NCI-H774 (cell line): ENCODE data around the gene FEM1C.

Experiments used
- DNase-seq: peaks from one replicate; lab custom pipeline; 2025; lab: John Stamatoyannopoulos, UW

FEM1C gene

DNA sequence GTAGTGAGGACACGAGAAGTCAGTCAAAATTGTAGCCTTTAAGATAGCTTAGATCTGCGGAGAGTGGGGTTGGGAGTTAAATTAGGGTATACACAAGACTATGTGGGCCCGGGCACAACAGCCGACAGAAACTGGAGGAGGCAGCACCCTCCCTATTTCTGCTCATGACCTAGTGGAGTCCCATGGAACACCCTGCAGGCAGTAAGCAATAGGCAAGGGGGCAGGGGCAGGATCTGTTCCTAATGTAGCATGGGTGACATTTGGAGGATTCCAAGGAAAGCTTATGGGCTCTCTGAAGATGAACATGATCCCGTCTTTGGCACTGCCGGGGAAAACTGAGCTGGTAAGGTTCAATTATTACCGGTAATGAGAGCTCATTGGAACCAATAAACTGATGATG, 67.0 kb downstream of the FEM1C start:
- no peak for DNase-seq

GRCh38 chr5:115475788-115476187, 68.8 kb downstream of the FEM1C start:
- DNase-seq, result no peak

DNA sequence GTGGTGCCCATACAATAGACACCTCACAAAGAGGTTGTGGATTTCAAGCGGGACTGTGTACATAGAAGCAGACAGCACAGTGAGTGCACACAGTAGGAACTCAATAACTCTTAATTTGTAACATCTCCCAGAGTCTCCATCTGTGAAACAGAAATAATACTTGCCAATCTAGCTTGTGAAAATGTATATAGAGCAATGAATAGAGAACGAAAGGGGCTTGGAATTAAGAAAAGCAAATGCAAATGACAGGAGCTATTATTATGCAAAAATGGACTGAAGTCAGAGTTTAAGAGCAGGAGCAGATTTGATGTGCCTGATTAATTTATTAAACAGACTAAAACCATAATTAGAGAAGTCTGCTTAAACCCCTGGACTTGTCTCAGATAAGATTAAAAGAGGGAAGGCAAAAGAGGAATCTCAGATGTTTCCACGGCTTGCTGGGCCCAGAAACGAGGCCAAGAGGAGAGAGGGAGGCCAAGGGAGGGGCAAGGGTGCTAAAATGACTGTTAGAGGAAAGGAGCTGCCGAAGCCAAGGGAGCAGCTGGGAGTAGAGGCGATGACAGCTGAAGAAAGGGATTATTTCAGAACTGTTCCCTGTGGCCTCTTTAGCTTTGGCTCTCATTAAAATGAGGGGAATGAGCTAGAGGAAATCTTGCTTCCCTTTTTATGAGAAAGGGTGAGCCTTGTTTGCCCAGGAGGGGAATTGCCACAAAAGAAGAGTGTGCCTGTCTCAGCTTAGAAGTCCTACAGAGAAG, 72.1 kb downstream of the FEM1C start:
- DNase-seq, result no peak

DNA sequence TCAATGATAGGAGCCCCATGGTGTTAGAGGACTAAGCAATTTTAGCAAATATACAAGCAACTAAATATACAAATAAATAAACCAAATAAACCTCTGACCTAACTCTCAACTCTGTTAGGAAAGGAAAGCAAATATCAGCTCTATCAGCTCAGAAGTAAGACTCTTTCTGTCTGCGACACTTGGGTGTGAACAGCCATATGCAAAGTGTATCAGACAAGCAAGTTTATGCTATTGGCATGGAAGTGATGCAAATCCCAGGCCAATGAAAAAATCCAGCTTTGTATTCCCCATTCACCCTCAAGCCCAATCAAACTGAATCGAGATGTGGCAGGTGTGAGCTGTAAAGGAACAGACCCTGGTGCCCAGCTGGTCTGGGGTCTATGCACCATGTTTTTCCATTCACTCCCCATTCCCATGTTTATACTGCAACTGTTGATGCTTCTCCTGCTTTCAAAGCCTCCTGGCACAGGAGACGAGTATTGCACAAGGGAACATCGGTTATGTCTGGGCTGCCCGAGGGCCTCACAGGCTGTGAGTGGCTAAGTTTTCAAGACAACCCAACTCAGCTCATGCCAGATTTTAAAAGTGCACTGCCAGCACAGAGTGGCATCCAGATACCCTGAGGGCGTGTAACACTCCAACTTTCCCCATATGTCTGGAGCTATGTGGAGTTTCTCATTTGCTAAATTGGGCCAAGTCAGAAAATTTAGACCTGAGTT, 73.1 kb downstream of the FEM1C start:
- no peak for DNase-seq

DNA sequence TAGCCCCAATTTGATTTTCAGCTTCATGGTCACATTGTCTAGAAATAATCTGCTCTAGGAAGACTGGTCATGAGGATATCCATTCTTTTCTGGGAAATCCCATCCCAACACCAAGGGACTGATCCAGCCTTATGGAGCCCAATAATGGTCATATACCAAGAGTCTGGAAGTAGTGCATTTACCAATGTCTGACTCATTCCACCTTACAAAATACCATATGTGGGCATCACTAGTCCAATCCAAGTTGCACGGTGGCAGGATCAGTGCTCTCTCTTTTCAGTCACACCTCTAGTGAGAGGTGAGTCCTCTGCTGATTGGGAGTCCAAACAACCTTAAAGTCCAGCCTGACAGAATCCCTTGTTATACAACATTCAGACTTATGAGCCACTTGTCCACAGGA, 73.7 kb downstream of the FEM1C start:
- DNase-seq, result no peak
